ENCODE data around the gene SPX.

DNA sequence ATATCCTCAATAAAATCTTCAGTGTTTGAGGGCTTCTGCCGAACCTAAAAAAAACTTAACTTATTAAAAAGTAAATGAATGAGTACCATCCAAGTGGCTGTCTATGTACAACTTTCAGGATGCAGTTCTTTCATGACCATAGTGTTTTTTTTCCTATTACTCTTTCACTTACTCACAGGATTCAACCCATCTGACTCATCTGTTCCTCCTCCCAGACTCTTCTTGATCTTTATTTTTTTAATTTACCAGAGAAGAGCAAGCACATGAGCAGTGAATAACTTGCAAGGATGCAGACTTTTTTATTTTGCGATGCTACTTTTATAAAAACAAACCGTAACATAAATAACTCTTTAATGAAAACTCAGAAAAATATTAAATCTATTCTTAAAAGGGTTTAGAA, 49.1 kb upstream of the SPX start:
- no peak for TF ChIP-seq POLR2AphosphoS5 (IDR thresholded peaks at IDR 0.05; ENCODE audit: low read depth, low read length)
- no peak for TF ChIP-seq POLR2A (IDR thresholded peaks at IDR 0.05; ENCODE audit: low read depth, low read length)
- no peak for TF ChIP-seq TAF1 (IDR thresholded peaks at IDR 0.05; ENCODE audit: borderline replicate concordance, low read depth, low read length)
